HEK293 (cell line): Measurements from ENCODE around the gene SFMBT2.

ENCODE experiments used
- FEZF1 ChIP-seq: fragments of 450-650 bp; formaldehyde crosslinking; IDR thresholded peaks from 2 replicates; pipeline ENCODE4 v1.5.1; 2016; ENCODE audit warnings: missing biosample characterization, missing genetic modification characterization
- ZBTB7A ChIP-seq: fragments of 450-650 bp; formaldehyde crosslinking; IDR thresholded peaks from 2 replicates; pipeline ENCODE4 v1.5.1; 2016; ENCODE audit warnings: low read depth, missing biosample characterization, missing genetic modification characterization
- ZFHX2 ChIP-seq: fragments of 450-650 bp; formaldehyde crosslinking; conservative IDR thresholded peaks from 2 replicates; pipeline ENCODE4 v1.5.1; 2016; ENCODE audit warnings: missing biosample characterization, missing genetic modification characterization
- ZNF121 ChIP-seq: fragments of 450-650 bp; formaldehyde crosslinking; IDR thresholded peaks from 2 replicates; pipeline ENCODE4 v1.5.1; 2016; ENCODE audit warnings: missing biosample characterization, missing genetic modification characterization
- ZNF175 ChIP-seq: fragments of 450-650 bp; formaldehyde crosslinking; IDR thresholded peaks from 2 replicates; pipeline ENCODE4 v1.5.1; 2016; ENCODE audit warnings: missing biosample characterization, missing genetic modification characterization
- ZNF2 ChIP-seq: fragments of 450-650 bp; formaldehyde crosslinking; IDR thresholded peaks from 2 replicates; pipeline ENCODE4 v1.5.1; 2016; ENCODE audit warnings: missing biosample characterization, missing genetic modification characterization
- ZNF510 ChIP-seq: fragments of 450-650 bp; formaldehyde crosslinking; IDR thresholded peaks from 2 replicates; pipeline ENCODE4 v1.5.1; 2018; ENCODE audit warnings: mild to moderate bottlenecking, missing genetic modification characterization, missing biosample characterization; ENCODE audit not compliant: insufficient replicate concordance
- ZNF555 ChIP-seq: fragments of 450-650 bp; formaldehyde crosslinking; conservative IDR thresholded peaks from 2 replicates; pipeline ENCODE4 v1.5.1; 2017; ENCODE audit warnings: missing biosample characterization, mild to moderate bottlenecking, missing genetic modification characterization, inconsistent platforms
- ZNF600 ChIP-seq: fragments of 450-650 bp; formaldehyde crosslinking; IDR thresholded peaks from 2 replicates; pipeline ENCODE4 v1.5.1; 2016; ENCODE audit warnings: missing biosample characterization, missing genetic modification characterization
- ZNF629 ChIP-seq: fragments of 450-650 bp; formaldehyde crosslinking; IDR thresholded peaks from 2 replicates; pipeline ENCODE4 v1.5.1; 2017; ENCODE audit warnings: missing biosample characterization, missing genetic modification characterization
- ZNF843 ChIP-seq: fragments of 450-650 bp; formaldehyde crosslinking; IDR thresholded peaks from 2 replicates; pipeline ENCODE4 v1.5.1; 2016; ENCODE audit warnings: missing biosample characterization, missing genetic modification characterization
- ZSCAN16 ChIP-seq: fragments of 450-650 bp; formaldehyde crosslinking; IDR thresholded peaks from 2 replicates; pipeline ENCODE4 v1.5.1; 2016; ENCODE audit warnings: missing biosample characterization, missing genetic modification characterization
- TF ChIP-seq, protein P1 (sequence below): fragments of 450-650 bp; formaldehyde crosslinking; IDR thresholded peaks from 2 replicates; pipeline ENCODE4 v1.5.1; 2016; ENCODE audit warnings: missing biosample characterization, missing genetic modification characterization
- TF ChIP-seq, protein P2 (sequence below): fragments of 450-650 bp; formaldehyde crosslinking; IDR thresholded peaks from 2 replicates; pipeline ENCODE4 v1.5.1; 2017; ENCODE audit warnings: missing biosample characterization, missing genetic modification characterization
- TF ChIP-seq, protein P3 (sequence below): fragments of 450-650 bp; formaldehyde crosslinking; IDR thresholded peaks from 2 replicates; pipeline ENCODE4 v1.5.1; 2016; ENCODE audit warnings: missing biosample characterization, missing genetic modification characterization
- TF ChIP-seq, protein P4 (sequence below): fragments of 450-650 bp; formaldehyde crosslinking; IDR thresholded peaks from 2 replicates; pipeline ENCODE4 v1.5.1; 2016; ENCODE audit warnings: missing biosample characterization, missing genetic modification characterization
- TF ChIP-seq, protein P5 (sequence below): fragments of 450-650 bp; formaldehyde crosslinking; conservative IDR thresholded peaks from 2 replicates; pipeline ENCODE4 v1.5.1; 2016; ENCODE audit warnings: low read depth, missing biosample characterization, missing genetic modification characterization
- TF ChIP-seq, protein P6 (sequence below): fragments of 450-650 bp; formaldehyde crosslinking; IDR thresholded peaks from 2 replicates; pipeline ENCODE4 v1.5.1; 2017; ENCODE audit warnings: missing biosample characterization, missing genetic modification characterization
- TF ChIP-seq, protein P7 (sequence below): fragments of 450-650 bp; formaldehyde crosslinking; IDR thresholded peaks from 2 replicates; pipeline ENCODE4 v1.5.1; 2016; ENCODE audit warnings: missing biosample characterization, missing genetic modification characterization

Gene SFMBT2

DNA sequence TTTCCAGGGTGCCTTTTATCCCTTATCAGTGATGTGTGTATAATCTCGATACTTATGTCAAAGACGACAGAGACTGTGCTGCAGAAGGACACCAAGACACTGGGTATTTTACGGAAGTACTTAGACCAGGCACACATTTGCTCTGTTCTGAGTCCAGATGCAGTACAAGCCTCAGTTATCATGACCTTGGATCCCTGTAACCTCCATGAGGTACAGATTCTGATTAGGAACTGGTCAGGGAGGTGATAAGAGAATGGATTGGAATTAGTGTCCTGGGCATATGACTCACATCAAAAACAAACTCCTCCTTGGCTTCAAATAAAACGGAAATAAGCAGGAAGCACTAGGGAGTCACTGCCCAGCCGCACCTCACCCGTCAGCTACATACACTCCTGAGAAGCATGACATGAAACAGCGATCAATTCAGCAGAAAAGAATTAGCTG lies 146.5 kb downstream of the SFMBT2 start (continued):
- TF ChIP-seq, protein P1, sequence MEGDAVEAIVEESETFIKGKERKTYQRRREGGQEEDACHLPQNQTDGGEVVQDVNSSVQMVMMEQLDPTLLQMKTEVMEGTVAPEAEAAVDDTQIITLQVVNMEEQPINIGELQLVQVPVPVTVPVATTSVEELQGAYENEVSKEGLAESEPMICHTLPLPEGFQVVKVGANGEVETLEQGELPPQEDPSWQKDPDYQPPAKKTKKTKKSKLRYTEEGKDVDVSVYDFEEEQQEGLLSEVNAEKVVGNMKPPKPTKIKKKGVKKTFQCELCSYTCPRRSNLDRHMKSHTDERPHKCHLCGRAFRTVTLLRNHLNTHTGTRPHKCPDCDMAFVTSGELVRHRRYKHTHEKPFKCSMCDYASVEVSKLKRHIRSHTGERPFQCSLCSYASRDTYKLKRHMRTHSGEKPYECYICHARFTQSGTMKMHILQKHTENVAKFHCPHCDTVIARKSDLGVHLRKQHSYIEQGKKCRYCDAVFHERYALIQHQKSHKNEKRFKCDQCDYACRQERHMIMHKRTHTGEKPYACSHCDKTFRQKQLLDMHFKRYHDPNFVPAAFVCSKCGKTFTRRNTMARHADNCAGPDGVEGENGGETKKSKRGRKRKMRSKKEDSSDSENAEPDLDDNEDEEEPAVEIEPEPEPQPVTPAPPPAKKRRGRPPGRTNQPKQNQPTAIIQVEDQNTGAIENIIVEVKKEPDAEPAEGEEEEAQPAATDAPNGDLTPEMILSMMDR, result no peak
- TF ChIP-seq ZNF121 (tag by site-specific recombination) (no peak), ZNF510 (tag by site-specific recombination) (no peak), ZNF600 (tag by site-specific recombination) (peak; percentile 95), ZSCAN16 (tag by site-specific recombination) (no peak), ZNF175 (no peak), ZNF843 (0 out of 2 replicates have a peak, but pooled peaks have one; percentile 16), ZNF2 (tag by site-specific recombination) (0 out of 2 replicates have a peak, but pooled peaks have one; percentile 56), ZNF555 (tag by site-specific recombination) (no peak), FEZF1 (tag by site-specific recombination) (no peak), ZFHX2 (tag by site-specific recombination) (no peak), ZBTB7A (no peak), ZNF629 (peak; percentile 53)
- TF ChIP-seq, protein P2, sequence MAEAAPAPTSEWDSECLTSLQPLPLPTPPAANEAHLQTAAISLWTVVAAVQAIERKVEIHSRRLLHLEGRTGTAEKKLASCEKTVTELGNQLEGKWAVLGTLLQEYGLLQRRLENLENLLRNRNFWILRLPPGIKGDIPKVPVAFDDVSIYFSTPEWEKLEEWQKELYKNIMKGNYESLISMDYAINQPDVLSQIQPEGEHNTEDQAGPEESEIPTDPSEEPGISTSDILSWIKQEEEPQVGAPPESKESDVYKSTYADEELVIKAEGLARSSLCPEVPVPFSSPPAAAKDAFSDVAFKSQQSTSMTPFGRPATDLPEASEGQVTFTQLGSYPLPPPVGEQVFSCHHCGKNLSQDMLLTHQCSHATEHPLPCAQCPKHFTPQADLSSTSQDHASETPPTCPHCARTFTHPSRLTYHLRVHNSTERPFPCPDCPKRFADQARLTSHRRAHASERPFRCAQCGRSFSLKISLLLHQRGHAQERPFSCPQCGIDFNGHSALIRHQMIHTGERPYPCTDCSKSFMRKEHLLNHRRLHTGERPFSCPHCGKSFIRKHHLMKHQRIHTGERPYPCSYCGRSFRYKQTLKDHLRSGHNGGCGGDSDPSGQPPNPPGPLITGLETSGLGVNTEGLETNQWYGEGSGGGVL (tag by site-specific recombination), result no peak
- TF ChIP-seq, protein P3, sequence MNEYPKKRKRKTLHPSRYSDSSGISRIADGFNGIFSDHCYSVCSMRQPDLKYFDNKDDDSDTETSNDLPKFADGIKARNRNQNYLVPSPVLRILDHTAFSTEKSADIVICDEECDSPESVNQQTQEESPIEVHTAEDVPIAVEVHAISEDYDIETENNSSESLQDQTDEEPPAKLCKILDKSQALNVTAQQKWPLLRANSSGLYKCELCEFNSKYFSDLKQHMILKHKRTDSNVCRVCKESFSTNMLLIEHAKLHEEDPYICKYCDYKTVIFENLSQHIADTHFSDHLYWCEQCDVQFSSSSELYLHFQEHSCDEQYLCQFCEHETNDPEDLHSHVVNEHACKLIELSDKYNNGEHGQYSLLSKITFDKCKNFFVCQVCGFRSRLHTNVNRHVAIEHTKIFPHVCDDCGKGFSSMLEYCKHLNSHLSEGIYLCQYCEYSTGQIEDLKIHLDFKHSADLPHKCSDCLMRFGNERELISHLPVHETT (tag by site-specific recombination), result no peak
- TF ChIP-seq, protein P4, sequence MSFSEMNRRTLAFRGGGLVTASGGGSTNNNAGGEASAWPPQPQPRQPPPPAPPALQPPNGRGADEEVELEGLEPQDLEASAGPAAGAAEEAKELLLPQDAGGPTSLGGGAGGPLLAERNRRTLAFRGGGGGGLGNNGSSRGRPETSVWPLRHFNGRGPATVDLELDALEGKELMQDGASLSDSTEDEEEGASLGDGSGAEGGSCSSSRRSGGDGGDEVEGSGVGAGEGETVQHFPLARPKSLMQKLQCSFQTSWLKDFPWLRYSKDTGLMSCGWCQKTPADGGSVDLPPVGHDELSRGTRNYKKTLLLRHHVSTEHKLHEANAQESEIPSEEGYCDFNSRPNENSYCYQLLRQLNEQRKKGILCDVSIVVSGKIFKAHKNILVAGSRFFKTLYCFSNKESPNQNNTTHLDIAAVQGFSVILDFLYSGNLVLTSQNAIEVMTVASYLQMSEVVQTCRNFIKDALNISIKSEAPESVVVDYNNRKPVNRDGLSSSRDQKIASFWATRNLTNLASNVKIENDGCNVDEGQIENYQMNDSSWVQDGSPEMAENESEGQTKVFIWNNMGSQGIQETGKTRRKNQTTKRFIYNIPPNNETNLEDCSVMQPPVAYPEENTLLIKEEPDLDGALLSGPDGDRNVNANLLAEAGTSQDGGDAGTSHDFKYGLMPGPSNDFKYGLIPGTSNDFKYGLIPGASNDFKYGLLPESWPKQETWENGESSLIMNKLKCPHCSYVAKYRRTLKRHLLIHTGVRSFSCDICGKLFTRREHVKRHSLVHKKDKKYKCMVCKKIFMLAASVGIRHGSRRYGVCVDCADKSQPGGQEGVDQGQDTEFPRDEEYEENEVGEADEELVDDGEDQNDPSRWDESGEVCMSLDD (tag by site-specific recombination), result no peak
- TF ChIP-seq, protein P5, sequence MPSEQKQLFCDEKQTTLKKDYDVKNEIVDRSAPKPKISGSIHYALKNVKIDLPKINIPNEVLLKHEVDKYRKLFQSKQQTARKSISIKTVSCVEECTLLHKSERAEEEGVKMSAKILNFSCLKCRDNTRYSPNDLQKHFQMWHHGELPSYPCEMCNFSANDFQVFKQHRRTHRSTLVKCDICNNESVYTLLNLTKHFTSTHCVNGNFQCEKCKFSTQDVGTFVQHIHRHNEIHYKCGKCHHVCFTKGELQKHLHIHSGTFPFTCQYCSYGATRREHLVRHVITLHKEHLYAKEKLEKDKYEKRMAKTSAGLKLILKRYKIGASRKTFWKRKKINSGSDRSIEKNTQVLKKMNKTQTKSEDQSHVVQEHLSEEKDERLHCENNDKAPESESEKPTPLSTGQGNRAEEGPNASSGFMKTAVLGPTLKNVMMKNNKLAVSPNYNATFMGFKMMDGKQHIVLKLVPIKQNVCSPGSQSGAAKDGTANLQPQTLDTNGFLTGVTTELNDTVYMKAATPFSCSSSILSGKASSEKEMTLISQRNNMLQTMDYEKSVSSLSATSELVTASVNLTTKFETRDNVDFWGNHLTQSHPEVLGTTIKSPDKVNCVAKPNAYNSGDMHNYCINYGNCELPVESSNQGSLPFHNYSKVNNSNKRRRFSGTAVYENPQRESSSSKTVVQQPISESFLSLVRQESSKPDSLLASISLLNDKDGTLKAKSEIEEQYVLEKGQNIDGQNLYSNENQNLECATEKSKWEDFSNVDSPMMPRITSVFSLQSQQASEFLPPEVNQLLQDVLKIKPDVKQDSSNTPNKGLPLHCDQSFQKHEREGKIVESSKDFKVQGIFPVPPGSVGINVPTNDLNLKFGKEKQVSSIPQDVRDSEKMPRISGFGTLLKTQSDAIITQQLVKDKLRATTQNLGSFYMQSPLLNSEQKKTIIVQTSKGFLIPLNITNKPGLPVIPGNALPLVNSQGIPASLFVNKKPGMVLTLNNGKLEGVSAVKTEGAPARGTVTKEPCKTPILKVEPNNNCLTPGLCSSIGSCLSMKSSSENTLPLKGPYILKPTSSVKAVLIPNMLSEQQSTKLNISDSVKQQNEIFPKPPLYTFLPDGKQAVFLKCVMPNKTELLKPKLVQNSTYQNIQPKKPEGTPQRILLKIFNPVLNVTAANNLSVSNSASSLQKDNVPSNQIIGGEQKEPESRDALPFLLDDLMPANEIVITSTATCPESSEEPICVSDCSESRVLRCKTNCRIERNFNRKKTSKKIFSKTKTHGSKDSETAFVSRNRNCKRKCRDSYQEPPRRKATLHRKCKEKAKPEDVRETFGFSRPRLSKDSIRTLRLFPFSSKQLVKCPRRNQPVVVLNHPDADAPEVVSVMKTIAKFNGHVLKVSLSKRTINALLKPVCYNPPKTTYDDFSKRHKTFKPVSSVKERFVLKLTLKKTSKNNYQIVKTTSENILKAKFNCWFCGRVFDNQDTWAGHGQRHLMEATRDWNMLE (tag by site-specific recombination), result no peak
- TF ChIP-seq, protein P6, sequence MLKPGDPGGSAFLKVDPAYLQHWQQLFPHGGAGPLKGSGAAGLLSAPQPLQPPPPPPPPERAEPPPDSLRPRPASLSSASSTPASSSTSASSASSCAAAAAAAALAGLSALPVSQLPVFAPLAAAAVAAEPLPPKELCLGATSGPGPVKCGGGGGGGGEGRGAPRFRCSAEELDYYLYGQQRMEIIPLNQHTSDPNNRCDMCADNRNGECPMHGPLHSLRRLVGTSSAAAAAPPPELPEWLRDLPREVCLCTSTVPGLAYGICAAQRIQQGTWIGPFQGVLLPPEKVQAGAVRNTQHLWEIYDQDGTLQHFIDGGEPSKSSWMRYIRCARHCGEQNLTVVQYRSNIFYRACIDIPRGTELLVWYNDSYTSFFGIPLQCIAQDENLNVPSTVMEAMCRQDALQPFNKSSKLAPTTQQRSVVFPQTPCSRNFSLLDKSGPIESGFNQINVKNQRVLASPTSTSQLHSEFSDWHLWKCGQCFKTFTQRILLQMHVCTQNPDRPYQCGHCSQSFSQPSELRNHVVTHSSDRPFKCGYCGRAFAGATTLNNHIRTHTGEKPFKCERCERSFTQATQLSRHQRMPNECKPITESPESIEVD, result no peak
- TF ChIP-seq, protein P7, sequence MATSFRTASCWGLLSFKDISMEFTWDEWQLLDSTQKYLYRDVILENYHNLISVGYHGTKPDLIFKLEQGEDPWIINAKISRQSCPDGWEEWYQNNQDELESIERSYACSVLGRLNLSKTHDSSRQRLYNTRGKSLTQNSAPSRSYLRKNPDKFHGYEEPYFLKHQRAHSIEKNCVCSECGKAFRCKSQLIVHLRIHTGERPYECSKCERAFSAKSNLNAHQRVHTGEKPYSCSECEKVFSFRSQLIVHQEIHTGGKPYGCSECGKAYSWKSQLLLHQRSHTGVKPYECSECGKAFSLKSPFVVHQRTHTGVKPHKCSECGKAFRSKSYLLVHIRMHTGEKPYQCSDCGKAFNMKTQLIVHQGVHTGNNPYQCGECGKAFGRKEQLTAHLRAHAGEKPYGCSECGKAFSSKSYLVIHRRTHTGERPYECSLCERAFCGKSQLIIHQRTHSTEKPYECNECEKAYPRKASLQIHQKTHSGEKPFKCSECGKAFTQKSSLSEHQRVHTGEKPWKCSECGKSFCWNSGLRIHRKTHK (tag by site-specific recombination), result no peak
